ENCODE measurements around the gene GAB2.
"Not testable (repeated sequence)": the region's sequence is repeated elsewhere in the genome, so short reads cannot be mapped to it uniquely, and the experiment has no call there.

Gene GAB2

GRCh38 chr11:78417175-78417887 is at the start of gene GAB2:
Gene GAB2, minus strand, starts transcription at chr11:78417820. Its CDS starts 100 bp downstream, at chr11:78417720.
- DNase-seq, result no peak

- no peak for DNase-seq
Measured at GRCh38 chr11:78467370-78467769, 49.8 kb upstream of the GAB2 start.

- peak; percentile 85 for DNase-seq
Measured at GRCh38 chr11:78465169-78465942, 47.7 kb upstream of the GAB2 start.

- DNase-seq, result not testable (repeated sequence)
Measured at GRCh38 chr11:78464787-78465168, 47.2 kb upstream of the GAB2 start.

DNA sequence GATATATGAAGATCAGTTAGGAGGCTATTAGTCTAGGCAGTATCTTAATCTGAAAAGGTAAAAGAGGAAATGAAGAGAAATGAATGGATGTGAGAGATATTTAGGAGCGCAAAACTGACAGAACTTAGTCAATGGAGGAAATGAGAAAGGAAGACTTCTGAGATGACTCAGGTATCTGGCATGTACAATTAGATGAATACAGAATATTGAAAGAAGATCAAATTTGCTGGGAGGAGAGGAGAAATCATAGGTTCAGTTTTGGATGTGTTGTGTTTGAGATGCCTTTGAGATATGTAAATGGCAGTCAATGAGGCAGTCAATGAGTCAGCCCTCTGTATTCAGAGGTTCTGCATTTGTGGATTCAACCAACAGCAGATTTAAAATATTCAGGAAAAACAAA is 42.9 kb upstream of the GAB2 start:
- DNase-seq, result peak; percentile 49

- no peak for DNase-seq
Measured at GRCh38 chr11:78459738-78460137, 42.1 kb upstream of the GAB2 start.

GRCh38 chr11:78457448-78457847 is 39.8 kb upstream of the GAB2 start:
- DNase-seq, result no peak

GRCh38 chr11:78453140-78453935 is 35.7 kb upstream of the GAB2 start:
- DNase-seq, result no peak

- no peak for DNase-seq
Measured at GRCh38 chr11:78451371-78452150, 33.9 kb upstream of the GAB2 start.

DNA sequence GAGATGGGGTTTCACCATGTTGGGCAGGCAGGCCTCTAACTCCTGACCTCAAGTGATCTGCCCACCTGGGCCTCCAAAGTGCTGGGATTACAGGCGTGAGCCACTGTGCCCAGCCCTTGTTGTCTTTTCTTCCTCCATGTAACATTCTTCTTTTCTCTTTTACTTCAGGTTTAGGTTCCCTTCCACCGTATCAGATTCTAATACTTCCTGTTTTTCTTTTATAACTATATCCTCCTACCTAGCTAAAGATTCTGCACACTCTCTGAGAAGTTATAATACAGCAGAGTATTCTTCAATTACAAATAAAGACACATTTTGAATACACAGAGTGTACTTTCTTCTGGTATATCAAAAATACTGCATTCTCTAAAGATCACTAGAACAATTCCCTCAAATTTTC is 33.2 kb upstream of the GAB2 start:
- DNase-seq, result no peak

DNA sequence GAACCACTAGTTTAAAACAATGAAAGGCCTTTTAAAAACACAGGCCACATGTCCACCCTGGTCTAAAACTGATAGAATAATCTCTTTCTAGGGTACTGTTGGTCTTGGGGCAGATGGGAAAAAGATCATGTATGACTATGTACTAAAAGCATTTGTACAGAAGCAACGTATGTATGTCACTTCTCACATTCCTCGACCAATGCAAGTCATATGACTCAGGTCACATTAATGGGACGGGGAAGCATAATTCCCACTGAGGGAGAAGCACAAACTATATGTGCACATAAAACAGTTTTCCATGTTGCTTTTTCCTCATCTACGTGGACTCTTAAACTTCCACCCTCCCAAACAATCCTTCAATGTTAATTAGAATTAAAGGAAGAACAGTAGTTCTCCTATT is 32.2 kb upstream of the GAB2 start:
- DNase-seq, result no peak

DNA sequence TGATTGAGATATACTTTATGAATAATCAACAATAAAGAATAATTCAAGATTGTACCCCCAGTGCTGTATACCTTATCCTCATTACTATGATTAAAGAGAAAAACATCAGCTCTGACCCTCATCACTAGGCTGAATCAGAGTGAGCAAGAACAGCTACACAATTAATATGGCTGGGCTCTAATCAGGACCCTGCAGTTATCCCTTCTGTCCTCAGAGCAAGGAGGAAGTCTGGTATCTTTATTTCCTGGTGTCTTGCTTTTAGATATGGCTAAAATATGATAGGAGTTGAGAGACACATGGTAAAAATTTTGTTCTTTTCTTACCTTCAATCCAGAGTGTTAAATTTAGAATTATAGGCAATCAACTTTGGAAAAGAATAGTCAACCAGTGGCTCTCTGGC is 28.6 kb upstream of the GAB2 start:
- no peak for DNase-seq

- DNase-seq, result no peak
Measured at GRCh38 chr11:78444726-78445125, 27.1 kb upstream of the GAB2 start.

- DNase-seq, result no peak
Measured at GRCh38 chr11:78441956-78442355, 24.3 kb upstream of the GAB2 start.

DNA sequence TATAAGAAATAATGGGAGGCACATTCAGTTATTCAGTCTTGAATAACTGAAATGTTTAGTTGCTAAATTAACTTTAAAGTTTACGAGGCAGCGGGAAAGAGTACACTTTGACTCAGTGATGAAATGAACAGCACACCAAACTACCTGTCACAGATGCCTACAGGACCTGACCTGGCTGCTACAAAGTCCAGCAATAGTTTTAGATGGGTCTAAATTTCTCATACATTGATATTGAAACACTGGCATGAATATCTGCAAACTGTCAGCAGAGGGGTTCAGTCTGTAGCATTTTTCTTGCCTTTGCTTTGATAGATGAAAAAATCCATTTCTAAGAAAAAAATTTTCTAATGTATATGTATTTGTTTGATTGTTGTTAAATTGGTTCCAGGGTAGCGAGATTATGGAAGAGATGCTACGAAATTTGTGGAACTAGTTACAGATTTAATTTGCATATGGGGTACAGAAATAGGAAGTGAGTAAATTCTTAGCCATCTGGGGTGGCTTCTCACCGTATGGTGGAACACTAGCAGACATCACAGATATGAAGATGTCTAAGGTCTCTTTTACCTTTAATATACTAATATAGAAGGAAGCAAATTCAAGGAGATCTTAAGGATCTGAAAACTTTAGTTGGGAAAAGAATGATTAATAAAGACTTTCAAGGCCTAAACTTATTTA is 20.8 kb upstream of the GAB2 start:
- DNase-seq, result no peak

- DNase-seq, result no peak
Measured at GRCh38 chr11:78432956-78433355, 15.3 kb upstream of the GAB2 start.

DNA sequence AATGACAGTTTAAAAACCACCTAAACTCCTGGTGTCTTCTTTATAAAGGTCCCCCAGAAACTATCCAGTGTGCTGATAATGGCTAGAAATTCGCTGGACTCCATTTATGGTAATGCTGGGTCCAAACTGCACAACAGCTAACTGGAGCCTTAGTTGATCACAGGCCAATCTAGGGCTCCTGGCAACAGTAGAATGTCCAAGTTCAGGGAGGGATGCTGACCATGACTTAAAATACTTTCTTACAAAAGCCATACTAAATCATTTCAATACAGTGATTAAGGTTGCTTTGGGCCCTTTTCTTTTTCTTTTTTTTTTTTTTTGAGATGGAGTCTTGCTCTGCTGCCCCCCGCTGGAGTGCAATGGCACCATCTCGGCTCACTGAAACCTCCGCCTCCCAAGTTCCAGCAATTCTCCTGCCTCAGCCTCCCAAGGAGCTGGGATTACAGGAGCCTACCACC is 14.5 kb upstream of the GAB2 start:
- DNase-seq, result no peak

- no peak for DNase-seq
Measured at GRCh38 chr11:78429660-78430059, 12.0 kb upstream of the GAB2 start.

DNA sequence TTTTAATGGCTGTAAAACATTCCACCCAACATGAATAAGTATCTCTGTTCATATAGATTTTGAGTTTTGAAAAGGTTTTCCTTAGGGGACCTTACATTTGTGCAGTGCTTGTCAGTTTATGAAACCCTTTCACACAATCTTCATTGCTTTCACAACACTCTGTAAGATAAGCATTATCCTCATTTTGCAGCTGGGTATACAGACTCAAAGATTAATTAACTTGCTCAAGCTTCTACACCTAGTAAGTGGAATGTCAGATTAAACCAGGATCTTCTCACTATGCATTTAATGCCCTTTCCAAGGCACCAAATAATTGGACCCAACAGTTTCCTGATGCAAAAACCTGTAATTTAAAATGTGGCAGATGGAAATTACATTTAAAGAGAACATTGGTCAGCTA is 11.6 kb upstream of the GAB2 start:
- no peak for DNase-seq

DNA sequence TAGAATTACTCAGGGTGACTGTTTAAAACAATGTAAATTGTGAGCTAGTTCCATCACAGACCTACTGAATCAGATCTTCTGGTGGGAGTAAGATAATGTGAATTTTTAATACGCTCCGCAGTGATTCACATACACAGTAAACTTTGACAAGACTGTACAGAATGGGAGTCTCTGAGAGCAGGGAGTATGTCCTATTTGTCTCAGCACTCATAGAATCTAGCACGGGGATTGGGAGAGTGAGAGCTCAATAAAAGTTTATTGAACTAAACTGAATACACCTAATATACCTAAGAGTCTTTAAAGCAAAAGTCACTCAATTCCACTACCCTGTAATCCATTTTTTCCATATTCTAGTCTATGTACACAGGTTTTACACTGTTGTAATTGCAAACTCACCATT is 11.2 kb upstream of the GAB2 start:
- no peak for DNase-seq

GRCh38 chr11:78428266-78428636 is 10.6 kb upstream of the GAB2 start:
- DNase-seq, result no peak

DNA sequence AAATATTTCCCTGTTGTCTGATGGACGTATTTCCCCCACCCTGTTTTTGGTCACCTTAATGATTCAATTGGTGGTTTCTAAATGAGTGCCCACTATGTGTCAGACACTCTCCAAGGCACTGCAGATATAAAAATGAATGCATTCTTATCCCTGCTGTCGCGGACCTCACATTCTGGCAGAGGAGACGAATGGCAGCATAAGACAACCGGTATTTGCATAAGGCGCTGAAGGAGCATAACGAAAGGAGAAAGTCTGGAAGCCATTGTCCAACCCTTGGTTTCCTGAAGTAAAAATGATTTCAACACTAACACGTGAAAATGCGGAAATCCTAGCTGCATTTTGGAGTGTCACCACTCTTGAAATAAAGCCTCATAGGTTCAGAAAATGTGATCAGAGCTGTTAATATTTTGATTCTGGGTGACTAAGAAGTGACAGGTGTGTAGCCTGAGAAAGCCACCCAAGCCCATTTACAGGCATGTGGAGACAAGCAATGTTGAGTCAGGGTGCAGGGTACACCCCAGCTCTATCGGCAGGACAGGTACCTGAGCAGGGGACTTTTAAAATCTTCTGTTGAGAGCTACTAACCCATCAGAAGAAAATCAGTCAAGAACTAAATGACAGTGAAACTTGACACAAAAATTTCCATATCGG is 10.1 kb upstream of the GAB2 start:
- DNase-seq, result peak; percentile 70

Measured in activated CD4-positive, alpha-beta T cell treated with anti-CD3 and anti-CD28 coated beads, Interleukin-2, Interleukin-6, amounts not matched to agents 100 ng/mL and 50 ng/mL, durations not matched to agents 16 hours and 8 hours (primary cell).